Chondrocyte (in vitro differentiated cells): ENCODE data around the gene TGM3. TPM values are rescaled to one million over a fixed set of nuclear protein-coding genes. Genes with fewer than 3 reads are reported as not detected.
A peak's percentile ranks its signal among the peaks of the same experiment; 100 is the strongest.

Experiments
- DNase-seq: peaks from one replicate; pipeline ENCODE4 v3.0.0; 2021; ENCODE audit warnings: mixed read lengths, low spot score
- H3K27ac Mint-ChIP-seq: one replicate; pipeline ENCODE4 v1.8.0; 2021; ENCODE audit warnings: mild to moderate bottlenecking, moderate library complexity, mixed read lengths; ENCODE audit not compliant: unreplicated experiment
- H3K27me3 Mint-ChIP-seq: 2 replicates; pipeline ENCODE4 v1.8.0; 2021; ENCODE audit warnings: low read depth, mixed read lengths
- H3K36me3 Mint-ChIP-seq: 2 replicates; pipeline ENCODE4 v1.8.0; 2021; ENCODE audit warnings: low read depth, mixed read lengths
- H3K4me1 Mint-ChIP-seq: 2 replicates; pipeline ENCODE4 v1.8.0; 2021; ENCODE audit warnings: low read depth, mild to moderate bottlenecking, mixed read lengths
- H3K4me3 Mint-ChIP-seq: one replicate; pipeline ENCODE4 v1.8.0; 2021; ENCODE audit warnings: mild to moderate bottlenecking, moderate library complexity, mixed read lengths; ENCODE audit not compliant: unreplicated experiment
- H3K9me3 Mint-ChIP-seq: 2 replicates; pipeline ENCODE4 v1.8.0; 2021; ENCODE audit warnings: low read depth, mixed read lengths
- CTCF ChIP-seq: fragments of 200-600 bp; sonication (generic); IDR thresholded peaks from 2 replicates; pipeline ENCODE4 v1.5.0; 2021; ENCODE audit warnings: antibody characterized with exemption, mild to moderate bottlenecking, moderate library complexity
- total RNA-seq: library from RNA; stranded (reverse); gene quantifications from 3 replicates; pipeline ENCODE4 v1.2.1, GENCODE V29; 2021

TGM3 gene
- total RNA-seq, 1 donor from 2014 or later = not detected

GRCh38 chr20:2290486-2290885 lies 5.3 kb upstream of the TGM3 start:
- no peak for TF ChIP-seq CTCF
- Mint-ChIP-seq H3K4me1 (no peaks in the 10 kb centered on the region), H3K4me3 (no peak overlapping the region), H3K27me3 (peaks cover 8% of the 10 kb centered on the region), H3K36me3 (no peaks in the 10 kb centered on the region), H3K27ac (no peak overlapping the region), H3K9me3 (no peaks in the 10 kb centered on the region)
- DNase-seq = peak; percentile 36

- Mint-ChIP-seq H3K4me1 (peaks cover 4% of the 10 kb centered on the region), H3K36me3 (no peaks in the 10 kb centered on the region), H3K27me3 (peaks cover 14% of the 10 kb centered on the region), H3K9me3 (no peaks in the 10 kb centered on the region), H3K27ac (no peak overlapping the region), H3K4me3 (no peak overlapping the region)
- DNase-seq = peak; percentile 26
- TF ChIP-seq CTCF = no peak
These were observed 3.2 kb upstream of the TGM3 start for GRCh38 chr20:2292416-2293110.

- DNase-seq = peak; percentile 54
- H3K4me1 Mint-ChIP-seq = peaks cover 4% of the 10 kb centered on the region
- no peaks in the 10 kb centered on the region for H3K9me3 Mint-ChIP-seq
- H3K4me3 Mint-ChIP-seq = no peak overlapping the region
- TF ChIP-seq CTCF = no peak
- H3K36me3 Mint-ChIP-seq = no peaks in the 10 kb centered on the region
- H3K27me3 Mint-ChIP-seq = peaks cover 14% of the 10 kb centered on the region
- no peak overlapping the region for H3K27ac Mint-ChIP-seq
These were observed 2.3 kb upstream of the TGM3 start for GRCh38 chr20:2293486-2293885.

GRCh38 chr20:2293971-2294370 lies 1.8 kb upstream of the TGM3 start:
- H3K27ac Mint-ChIP-seq = no peak overlapping the region
- no peaks in the 10 kb centered on the region for H3K36me3 Mint-ChIP-seq
- peak; percentile 17 for DNase-seq
- peaks cover 4% of the 10 kb centered on the region for H3K4me1 Mint-ChIP-seq
- H3K4me3 Mint-ChIP-seq = no peak overlapping the region
- TF ChIP-seq CTCF = no peak
- no peaks in the 10 kb centered on the region for H3K9me3 Mint-ChIP-seq
- H3K27me3 Mint-ChIP-seq = peaks cover 16% of the 10 kb centered on the region

- Mint-ChIP-seq H3K36me3 (no peaks in the 10 kb centered on the region), H3K4me1 (peaks cover 4% of the 10 kb centered on the region), H3K4me3 (no peak overlapping the region), H3K27ac (no peak overlapping the region), H3K9me3 (no peaks in the 10 kb centered on the region), H3K27me3 (peaks cover 15% of the 10 kb centered on the region)
- TF ChIP-seq CTCF = no peak
- DNase-seq = peak; percentile 26
These were observed 515 bp upstream of the TGM3 start for GRCh38 chr20:2295286-2295685.
